ENCODE measurements around the gene IGSF11. TPM values are rescaled to one million over a fixed set of nuclear protein-coding genes. Genes with fewer than 3 reads are reported as not detected.
"Not testable (repeated sequence)": the region's sequence is repeated elsewhere in the genome, so short reads cannot be mapped to it uniquely, and the experiment has no call there.

IGSF11 gene
- total RNA-seq, 1 donor from 2014 or later: 1.6 TPM

DNA sequence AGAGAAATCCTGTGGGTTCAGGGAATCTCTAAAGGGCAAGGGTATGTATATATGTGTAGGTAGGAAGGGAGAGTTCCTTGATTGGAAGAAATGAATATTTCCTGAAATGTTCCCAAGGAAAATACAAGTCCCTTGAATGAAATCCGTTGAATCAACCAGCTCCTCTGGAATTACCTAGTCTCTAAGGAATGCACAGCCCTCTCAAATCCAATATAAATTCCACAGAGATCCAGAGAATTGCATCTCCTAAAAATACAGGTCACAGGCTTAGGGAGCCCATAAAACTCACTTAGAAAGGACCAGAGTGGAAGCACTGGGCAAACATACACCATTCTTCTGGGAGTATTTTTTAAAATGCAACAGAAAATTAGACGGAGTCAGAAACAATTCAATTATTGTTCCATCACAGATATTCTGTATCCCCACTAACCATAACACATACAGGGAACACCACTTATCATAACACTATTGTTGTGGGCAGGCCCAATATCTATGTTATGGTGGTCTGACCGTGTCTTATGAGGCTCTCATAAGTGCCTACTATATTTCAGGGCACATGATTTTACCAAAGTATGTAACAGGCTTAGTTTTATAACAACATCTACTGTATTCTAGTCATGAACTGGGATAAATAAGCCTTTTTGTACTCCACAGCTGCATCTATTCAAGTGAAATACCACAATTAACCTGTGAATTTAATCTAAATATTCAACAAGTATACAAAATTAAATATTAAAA is 43.7 kb downstream of the IGSF11 start:
- no peak for DNase-seq

DNA sequence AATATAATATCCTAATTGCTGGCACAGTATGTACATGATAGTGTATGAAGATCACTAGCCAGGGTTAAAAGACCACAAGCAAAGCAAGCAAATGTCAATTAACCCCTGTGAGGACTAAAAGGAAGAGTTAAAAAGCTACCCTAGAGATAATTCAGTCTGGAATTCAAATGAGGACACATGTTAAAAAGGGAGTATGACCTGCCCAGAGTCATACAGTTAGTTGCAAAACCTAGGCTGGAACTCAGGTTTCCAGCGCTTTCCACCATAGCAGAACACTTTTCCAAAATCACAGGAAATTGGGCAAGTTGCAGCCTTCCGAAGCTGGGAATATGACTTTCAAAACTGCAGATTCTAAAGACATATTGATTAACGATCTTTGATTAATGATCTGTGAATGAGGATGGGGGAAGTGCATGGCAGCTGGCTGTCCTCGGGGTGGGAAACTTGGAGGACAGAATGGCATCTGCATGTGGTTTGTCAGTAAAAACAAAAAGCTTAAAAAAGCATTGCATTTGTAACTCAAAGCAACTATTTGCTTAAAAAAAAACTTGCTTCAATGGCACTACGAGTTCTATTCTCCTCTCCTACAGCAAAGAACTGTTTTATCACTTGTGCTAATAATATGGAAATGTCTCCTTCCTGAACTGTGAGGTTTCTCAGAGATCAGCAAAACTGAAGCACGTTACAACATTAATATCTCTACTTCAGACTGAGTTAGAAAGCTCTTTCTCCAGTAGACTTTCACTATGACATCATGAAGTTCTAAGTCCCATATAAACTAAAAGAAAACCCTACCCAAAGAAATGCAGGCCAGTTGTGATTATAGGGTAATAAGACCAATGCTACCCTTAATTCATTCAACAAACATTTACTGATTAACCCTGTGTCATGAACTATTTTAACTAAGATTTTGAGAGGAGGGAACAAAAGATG is 46.2 kb downstream of the IGSF11 start:
- no peak for DNase-seq

DNA sequence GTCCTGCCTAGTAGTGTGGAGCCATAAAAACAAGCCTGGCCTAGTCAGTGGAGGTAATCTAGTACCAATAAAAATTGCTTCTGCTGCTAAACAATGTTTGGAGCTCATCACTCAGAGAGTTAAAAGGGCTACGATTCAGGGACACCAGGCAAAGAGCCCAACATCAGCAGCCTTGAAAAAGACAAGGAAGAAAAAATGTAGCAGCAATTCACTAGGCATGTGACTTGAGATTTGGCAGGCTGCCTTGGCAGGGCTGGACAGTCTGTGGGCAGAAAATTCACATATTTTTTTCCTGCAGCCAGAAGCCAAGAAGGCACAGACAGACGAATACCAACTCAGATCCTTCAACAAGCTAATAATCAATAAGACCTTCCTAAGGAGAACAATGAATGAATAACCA is 47.2 kb downstream of the IGSF11 start:
- DNase-seq: no peak

DNA sequence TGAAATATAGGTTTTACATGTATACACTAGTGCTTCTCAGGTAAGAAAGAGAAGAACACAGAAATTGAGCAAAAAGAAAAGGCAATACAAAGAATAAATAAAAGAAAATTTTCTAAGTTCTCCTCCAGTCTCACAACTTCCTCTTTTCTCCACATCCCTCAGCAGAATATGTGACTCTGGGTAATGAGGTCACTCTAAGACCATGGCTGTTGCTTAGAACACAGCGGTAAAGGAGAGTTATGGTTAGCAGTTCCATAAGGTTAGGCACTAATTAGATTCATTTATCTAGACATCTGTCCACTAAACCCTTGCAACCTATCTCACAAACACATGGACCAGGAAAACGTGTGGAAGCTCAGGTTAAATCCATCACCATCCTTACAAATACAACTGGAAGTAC is 47.9 kb downstream of the IGSF11 start:
- DNase-seq: no peak

DNA sequence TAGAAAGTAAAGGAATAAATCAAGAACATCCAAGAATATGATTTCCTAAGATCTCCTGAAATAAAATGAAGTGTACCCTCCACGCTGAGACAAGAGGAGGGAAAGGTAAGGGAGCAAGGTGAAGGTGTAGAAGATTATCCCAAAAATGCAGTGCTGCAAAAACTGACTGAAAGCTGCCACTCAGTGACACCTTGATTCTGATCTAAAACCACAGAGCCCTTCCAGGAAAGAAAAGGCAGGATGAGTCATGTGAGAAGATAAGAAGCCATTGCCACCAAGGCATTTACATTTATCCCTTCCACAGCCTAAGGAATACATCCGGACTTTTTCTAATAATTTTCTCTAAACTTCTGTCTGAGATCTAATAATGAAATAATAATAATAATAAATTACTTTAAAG is 49.9 kb downstream of the IGSF11 start:
- DNase-seq: no peak

DNA sequence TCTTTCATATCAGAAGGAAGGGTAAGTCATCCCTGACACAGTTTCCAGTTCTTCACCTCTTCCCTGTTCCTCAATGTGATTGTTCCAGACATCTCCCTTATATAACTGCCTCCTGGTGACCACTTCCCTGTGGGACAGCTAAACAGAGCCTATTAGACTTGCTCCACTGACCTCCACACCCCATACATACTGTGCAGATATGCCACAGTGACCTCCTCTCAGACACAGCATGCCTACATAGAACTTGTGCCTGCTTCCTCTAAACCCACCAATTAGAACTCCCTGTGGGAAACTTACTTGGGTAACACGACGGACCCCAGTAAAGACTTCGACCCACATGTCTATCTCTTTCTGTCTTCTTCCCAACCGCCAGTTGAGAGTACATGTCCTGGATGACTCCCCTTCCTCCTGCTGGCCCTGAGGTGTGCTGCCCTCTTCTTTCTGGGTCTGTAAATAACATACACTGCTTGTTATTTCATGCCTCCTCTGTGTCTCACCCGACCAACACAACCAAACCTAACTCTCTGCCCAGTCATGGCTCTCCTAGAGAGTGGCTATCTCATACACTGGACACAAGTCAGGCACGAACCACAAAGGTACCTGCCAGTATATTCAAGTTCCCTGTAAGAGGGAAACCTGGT is 53.0 kb downstream of the IGSF11 start:
- no peak for DNase-seq

DNA sequence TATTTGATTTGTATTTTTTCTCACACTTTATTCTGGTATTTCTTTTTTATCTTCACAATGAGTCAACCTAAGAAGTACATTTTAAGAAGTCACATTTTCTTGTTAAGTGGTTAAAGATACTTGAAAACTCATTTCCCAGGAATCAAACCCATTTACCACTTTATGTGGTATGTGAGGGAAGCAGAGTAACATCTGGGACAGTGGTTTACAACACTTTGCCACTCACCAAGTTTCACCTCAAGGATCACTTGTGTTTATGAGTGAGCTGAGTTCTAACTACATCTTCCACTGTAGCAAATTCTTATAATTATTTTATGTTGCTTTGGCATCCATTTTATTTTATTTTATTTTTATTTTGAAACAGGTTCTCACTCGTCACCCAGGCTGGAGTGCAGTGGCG is 53.8 kb downstream of the IGSF11 start:
- no peak for DNase-seq

DNA sequence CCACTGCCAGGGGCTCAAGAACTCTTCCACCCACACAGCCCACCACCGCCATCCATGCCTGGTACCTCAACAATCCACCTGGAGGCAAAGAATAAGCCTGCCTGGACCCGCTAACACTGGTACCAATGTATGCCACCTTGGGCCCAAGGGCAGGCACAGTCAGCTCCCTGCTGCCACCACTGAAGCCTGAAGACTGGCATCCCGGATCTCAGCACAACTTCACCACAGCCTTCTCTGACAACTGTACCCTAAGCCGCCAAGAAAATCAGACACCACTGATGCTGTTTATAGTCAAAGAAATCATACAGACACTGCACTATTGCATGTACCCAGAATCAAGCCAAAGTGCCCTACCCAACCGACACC is 56.3 kb downstream of the IGSF11 start:
- no peak for DNase-seq

DNA sequence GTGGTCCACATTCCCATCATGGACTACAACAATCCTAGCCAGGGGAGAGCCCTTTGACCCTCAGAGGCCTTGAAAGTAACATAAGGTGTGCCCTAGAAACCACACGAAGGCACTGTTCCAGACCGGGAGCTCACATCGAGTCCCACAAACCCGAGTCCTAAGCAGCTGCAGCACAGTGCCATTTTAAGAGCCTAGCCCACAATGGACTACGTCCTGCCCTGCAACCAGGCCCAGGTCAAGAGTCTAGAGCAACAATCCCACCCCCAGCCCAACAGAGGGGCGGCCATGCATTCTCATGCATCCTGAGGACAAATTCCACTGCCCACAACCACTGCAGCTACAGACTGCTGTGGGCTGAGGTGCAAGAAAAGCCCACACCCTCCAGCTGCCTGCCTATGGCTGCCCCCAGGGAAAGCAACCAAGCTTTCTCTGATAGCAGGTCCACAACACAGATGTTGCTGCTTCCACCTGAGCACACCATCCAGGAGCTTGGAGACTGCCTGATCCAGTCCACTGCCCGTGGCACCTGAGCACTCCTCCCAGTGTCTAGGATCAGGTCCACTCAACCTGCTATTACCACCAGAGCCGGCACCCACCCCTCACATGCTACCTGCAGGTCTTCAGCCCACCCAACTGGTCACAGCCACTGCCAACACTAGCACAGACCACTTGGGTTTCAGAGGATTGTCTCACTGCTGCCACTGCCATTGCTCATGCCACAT is 56.8 kb downstream of the IGSF11 start:
- no peak for DNase-seq

DNA sequence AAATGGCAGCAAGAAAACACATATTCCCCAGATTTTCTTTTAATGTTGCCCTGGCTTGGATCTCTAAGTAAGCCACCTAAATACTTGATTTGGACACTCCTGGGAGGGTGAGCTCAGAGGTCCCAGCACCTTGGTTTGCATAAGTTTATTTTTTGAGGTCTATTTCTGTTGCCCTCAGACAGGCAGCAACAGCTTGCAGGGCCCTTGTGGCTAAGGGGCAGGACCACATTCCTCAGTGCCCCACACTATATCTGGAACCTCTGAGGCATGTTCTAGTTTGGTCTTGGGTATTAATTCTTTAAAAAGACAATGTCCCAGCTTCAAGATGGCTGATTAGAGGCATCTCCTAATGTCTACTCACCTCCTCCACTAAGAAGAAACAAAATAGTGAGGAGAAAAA is 57.5 kb downstream of the IGSF11 start:
- no peak for DNase-seq

DNA sequence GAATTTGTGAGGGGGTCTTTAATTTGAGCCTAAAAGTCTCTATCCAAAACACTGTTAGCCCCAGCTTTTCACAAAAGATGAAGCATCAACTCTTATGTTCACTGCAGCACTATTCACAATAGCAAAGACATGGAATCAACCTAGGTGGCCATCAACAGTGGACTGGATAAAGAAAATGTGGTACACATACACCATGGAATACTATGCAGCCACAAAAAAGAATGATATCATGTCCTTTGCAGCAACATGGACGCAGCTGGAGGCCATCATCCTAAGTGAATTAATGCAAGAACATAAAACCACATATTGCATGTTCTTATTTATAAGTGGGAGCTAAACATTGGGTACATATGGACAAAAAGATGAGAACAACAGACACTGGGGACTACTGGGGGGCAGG is 59.2 kb downstream of the IGSF11 start:
- not testable (repeated sequence) for DNase-seq

DNA sequence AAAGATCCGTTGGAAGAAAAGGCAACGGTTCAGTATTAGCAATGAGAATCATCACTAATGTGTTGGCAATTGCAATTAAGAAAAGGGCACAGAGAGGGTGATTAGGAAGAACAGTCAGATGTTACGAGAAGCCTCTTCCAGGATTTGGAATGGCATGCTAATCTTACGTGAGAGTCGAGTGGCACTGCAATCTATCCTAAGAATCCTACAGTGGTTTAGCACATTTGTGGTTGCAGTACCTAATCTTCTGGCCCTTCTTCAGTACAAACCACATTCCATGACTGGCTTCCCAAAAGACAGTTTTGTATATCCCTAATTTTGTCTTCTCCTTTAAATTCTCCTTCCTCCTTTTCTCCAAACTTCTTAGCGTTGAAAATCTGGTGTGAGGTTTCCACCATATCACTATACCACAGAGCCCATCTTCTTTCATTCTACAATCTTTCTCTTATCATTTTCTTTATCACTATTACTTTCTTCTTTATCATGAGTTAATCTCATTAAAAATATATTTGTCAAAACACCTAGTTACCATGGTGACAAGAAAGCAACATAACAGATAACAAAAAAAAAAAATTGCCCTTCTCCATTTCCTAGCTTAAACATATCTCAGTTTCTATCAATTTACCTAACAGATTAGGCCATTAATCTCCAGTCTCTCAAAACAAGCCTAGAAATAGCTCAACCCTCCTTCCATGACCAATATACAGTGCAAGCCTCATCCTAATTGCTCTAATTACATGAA is 60.1 kb downstream of the IGSF11 start:
- no peak for DNase-seq

DNA sequence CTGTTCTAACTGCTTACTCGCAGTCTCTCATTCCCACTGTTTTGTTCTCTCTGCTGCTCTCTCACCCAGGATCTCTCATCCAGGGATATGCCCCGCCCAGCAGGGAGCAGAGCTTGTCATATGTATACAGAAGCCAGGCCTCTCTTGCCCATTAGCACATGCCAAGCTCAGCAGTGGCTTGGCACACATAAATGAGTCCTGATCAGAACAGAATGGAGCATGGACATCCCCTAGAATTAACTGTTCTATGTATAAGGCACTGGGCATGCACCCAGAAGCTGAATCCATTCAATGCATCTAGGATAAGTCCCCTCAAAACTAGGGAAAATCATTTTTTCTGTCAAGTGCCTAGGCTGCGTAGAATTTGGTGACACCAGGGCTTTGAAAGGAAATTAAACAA is 61.6 kb downstream of the IGSF11 start:
- no peak for DNase-seq

DNA sequence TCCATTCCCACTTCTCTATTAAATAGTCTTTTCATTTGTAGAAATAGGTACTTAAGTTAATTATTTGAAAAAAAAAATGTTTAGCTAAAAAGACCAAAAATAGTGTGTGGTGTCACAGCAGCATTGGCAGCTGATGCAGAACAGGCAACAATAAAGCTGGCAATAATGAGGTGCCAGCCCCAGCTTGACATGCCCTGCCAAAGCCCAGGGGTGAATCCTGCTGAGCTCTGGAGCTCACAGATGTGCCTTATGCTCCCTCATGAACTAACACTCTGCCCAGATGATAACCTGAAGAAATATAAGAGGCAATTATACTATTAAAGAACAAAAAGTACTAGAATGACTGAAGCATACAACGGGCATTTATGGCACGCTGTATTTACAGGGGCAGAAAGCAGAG is 63.8 kb downstream of the IGSF11 start:
- no peak for DNase-seq

DNA sequence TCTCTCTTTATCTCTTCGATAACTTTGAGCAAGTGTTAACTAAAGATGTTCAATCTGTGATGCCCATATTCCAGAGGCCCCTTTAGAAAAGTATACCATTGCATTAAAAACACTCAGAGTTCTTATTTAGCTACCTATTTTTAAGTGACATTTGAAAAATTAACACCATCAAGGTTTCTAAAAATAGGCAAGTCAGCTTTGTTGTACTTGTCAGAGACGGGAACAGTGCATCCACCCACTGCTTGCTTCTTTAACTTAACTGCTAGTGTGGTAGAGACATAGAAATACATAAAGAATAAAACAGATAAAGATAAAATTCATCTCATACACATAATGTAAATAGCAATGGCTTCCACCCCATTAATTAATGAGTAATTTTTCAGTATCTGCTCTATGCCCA is 66.0 kb downstream of the IGSF11 start:
- DNase-seq: no peak

DNA sequence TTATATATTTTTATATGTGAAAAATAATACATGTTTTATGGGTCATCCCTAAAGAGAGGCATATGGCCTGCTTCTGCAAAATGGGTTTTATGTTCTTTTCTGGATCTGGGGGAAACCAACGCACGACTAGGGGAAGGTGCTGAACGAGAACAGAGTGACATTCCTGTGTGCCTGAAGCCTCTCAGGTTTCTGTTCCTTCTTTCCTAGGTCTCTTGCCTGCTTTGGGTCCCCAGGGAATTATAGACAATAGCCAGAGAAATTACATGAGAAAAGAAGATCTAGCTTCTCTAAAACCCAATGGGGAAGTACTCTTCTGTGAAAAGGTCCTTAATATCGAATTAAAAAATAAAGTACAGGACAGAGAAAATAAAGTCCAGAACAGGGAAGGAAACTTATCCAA is 66.5 kb downstream of the IGSF11 start:
- DNase-seq: no peak

DNA sequence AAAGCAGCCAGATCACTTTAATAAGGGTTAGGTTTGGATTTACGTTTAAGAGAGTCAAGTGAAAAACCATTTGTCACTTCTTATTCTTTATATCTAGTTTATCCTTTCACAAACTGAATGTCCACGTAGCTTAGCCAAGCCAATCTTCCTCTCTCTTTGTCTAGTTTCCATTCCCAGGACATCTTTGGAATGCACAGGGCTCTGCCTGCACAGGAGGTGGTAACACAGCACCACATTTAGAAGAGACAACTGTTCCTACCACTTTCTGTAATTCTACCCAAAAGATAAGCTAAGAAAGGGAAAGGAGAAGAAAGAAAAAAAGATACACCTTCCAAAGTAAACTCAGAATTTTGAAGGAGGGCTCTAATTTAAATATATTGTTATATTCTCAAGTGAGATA is 67.9 kb downstream of the IGSF11 start:
- DNase-seq: no peak

DNA sequence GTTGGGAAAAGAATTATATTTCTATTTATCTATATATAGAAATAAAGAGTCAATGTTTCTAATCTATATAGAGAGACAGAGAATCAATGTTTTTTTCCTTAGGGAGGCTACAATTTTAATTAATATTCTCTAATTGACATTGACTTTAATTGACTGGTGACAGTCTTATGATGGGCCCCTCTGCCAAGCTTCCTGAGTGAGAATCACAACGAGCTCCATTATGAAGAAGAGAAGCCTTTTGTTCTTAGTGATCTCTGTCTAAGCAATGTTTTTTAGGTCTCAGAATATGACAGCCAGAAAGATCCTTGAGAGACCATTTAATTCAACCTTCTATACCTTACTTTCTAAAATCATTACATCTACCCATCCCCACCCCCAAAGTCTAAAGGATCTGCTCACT is 70.9 kb downstream of the IGSF11 start:
- DNase-seq: no peak

DNA sequence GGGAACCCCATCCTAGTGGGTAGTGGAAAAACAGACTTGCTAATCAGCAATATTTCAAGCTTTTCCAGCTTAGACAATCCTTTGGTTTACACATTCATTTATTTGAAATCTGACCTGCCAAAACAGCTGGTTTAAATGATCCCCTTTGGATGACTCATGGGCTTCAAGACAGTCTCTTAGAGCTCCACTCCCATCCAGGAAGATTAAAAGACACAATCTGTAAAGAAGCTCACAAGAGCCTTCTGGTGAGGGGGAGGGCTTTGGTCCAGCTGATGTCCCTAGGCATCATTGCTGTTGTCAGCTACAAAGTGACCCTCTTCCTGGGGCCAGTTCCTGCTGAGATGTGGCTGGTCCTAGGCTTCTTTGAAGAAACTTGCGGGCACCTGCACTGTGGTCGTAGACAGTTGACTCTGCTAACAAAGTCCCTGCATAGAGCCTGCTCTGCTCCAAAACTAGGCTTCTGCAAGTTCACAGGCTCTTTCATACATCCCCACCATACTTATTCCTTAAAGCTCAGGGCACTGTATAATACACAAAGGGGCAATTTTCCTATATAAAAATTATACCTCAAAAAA is 73.7 kb downstream of the IGSF11 start:
- DNase-seq: no peak

DNA sequence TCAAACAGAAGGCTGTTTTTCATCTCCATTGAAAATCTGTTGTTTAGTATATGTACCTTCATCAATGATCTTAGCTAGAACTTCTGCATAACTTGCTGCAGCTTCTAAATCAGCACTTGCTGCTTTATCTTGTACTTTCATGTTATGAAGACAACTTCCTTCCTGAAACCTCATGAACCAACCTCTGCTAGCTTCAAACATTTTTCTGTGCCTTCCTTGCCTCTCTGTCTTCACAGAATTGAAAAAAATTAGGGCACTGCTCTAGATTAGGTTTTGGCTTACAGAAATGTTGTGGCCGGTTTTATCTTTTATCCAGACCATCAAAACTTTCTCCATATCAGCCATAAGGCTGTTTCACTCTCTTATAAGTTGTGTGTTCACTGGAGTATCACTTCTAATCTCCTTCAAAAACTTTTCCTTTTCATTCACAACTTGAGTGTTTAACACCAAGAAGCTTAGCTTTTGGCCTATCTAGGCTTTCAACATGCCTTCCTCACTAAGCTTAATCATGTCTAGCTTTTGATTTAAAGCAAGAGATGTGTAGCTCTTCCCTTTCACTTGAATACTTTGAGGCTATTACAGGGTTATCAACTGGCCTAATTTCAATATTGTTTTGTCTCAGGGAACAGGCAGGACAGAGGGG is 78.6 kb downstream of the IGSF11 start:
- no peak for DNase-seq

DNA sequence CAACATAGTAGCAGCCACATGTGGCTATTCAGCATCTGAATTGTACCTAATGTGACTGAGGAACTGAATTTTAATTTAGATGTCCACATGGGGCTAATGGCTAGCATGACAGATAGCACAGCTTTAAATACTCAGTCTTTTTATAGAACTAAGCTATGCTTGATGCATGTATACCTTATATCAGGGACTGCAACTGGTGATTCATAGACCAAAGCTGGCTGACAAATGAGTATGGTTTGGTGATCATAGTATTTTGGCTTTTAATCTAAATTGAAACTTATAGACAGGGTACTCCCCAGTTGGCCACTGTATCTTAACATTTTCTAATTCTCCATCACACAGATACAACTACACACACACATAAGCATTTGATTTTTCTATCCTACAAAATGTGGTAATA is 83.6 kb downstream of the IGSF11 start:
- no peak for DNase-seq

All from skin of body (tissue), 2 donors.